ENCODE data around the gene TBC1D22A. TPM values are rescaled to one million over a fixed set of nuclear protein-coding genes. Genes with fewer than 3 reads are reported as not detected.

The TBC1D22A gene
- polyA plus RNA-seq, 1 donor (not counting 4 experiments of a cell fraction or from before 2014, with no cell fraction given): 20.9 TPM

GRCh38 chr22:46813816-46814597 lies 51.6 kb downstream of the TBC1D22A start:
- no peaks in the 10 kb centered on the region for H3K9me1 ChIP-seq (ENCODE audit: control insufficient read depth, extremely low read depth, insufficient read depth, low read length)
- no peaks in the 10 kb centered on the region for H4K20me1 ChIP-seq (ENCODE audit: control insufficient read depth, extremely low read depth, insufficient read depth, low read length)
- peaks cover 33% of the 10 kb centered on the region for H3K79me2 ChIP-seq (ENCODE audit: control insufficient read depth, insufficient read depth, low read length)
- H3K36me3 ChIP-seq (ENCODE audit: control insufficient read depth in 2 of 2, extremely low read depth in 1 of 2, insufficient read depth in 2 of 2, low read length in 2 of 2): peaks cover 0 to 2% of the 10 kb centered on the region in 2 experiments
- H3K9me3 ChIP-seq (ENCODE audit: control insufficient read depth, low read depth, low read length): no peaks in the 10 kb centered on the region
- no peaks in the 10 kb centered on the region for H3K27me3 ChIP-seq (ENCODE audit: control insufficient read depth, extremely low read depth, insufficient read depth, low read length)
- DNase-seq (ENCODE audit: low read depth, low spot score) (no peak), FAIRE-seq (no peak)
- TF ChIP-seq EZH2 (IDR thresholded peaks at IDR 0.05; ENCODE audit: low read length): no peak
- TF ChIP-seq, protein P1, sequence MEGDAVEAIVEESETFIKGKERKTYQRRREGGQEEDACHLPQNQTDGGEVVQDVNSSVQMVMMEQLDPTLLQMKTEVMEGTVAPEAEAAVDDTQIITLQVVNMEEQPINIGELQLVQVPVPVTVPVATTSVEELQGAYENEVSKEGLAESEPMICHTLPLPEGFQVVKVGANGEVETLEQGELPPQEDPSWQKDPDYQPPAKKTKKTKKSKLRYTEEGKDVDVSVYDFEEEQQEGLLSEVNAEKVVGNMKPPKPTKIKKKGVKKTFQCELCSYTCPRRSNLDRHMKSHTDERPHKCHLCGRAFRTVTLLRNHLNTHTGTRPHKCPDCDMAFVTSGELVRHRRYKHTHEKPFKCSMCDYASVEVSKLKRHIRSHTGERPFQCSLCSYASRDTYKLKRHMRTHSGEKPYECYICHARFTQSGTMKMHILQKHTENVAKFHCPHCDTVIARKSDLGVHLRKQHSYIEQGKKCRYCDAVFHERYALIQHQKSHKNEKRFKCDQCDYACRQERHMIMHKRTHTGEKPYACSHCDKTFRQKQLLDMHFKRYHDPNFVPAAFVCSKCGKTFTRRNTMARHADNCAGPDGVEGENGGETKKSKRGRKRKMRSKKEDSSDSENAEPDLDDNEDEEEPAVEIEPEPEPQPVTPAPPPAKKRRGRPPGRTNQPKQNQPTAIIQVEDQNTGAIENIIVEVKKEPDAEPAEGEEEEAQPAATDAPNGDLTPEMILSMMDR (optimal IDR thresholded peaks at IDR 0.05 in 1 of 3, IDR thresholded peaks at IDR 0.05 in 1 of 3, conservative IDR thresholded peaks at IDR 0.05 in 1 of 3; ENCODE audit: extremely low read depth in 1 of 3, insufficient read depth in 2 of 3, low read length in 3 of 3): no peak
- no peak overlapping the region for H3K9ac ChIP-seq (ENCODE audit: control insufficient read depth, extremely low read depth, insufficient read depth, low read length)
- dilution Hi-C loops (cut with MboI; ENCODE audit: extremely low pct_ligation_motif_present, low sequenced_read_pairs): no loop called here
- H2AFZ ChIP-seq (ENCODE audit: control insufficient read depth, low read length): no peak overlapping the region
- H3K4me2 ChIP-seq (ENCODE audit: control insufficient read depth, extremely low read depth, insufficient read depth, low read depth, low read length): no peak overlapping the region
- H3K4me1 ChIP-seq (ENCODE audit: control insufficient read depth, extremely low read depth, insufficient read depth, low read length): peaks cover 13% of the 10 kb centered on the region
- no peak overlapping the region for H3K27ac ChIP-seq (ENCODE audit: control insufficient read depth, insufficient read depth, low read length)
- no peak overlapping the region for H3K4me3 ChIP-seq (ENCODE audit: control insufficient read depth in 2 of 3, extremely low read depth in 1 of 3, insufficient read depth in 2 of 3, low read depth in 1 of 3, low read length in 3 of 3)

GRCh38 chr22:46815132-46815531 lies 52.7 kb downstream of the TBC1D22A start:
- peaks cover 33% of the 10 kb centered on the region for H3K79me2 ChIP-seq (ENCODE audit: control insufficient read depth, insufficient read depth, low read length)
- DNase-seq (ENCODE audit: low read depth, low spot score) (no peak), FAIRE-seq (no peak)
- H3K4me3 ChIP-seq (ENCODE audit: control insufficient read depth in 2 of 3, extremely low read depth in 1 of 3, insufficient read depth in 2 of 3, low read depth in 1 of 3, low read length in 3 of 3): no peak overlapping the region
- no peak overlapping the region for H3K9ac ChIP-seq (ENCODE audit: control insufficient read depth, extremely low read depth, insufficient read depth, low read length)
- no peak overlapping the region for H2AFZ ChIP-seq (ENCODE audit: control insufficient read depth, low read length)
- no peaks in the 10 kb centered on the region for H3K9me1 ChIP-seq (ENCODE audit: control insufficient read depth, extremely low read depth, insufficient read depth, low read length)
- no peak overlapping the region for H3K27ac ChIP-seq (ENCODE audit: control insufficient read depth, insufficient read depth, low read length)
- H3K36me3 ChIP-seq (ENCODE audit: control insufficient read depth in 2 of 2, extremely low read depth in 1 of 2, insufficient read depth in 2 of 2, low read length in 2 of 2): peaks cover 0 to 2% of the 10 kb centered on the region in 2 experiments
- no peaks in the 10 kb centered on the region for H3K9me3 ChIP-seq (ENCODE audit: control insufficient read depth, low read depth, low read length)
- no peak overlapping the region for H3K4me2 ChIP-seq (ENCODE audit: control insufficient read depth, extremely low read depth, insufficient read depth, low read depth, low read length)
- TF ChIP-seq, protein P1 (optimal IDR thresholded peaks at IDR 0.05 in 1 of 3, IDR thresholded peaks at IDR 0.05 in 1 of 3, conservative IDR thresholded peaks at IDR 0.05 in 1 of 3; ENCODE audit: extremely low read depth in 1 of 3, insufficient read depth in 2 of 3, low read length in 3 of 3): no peak
- no peak for TF ChIP-seq EZH2 (IDR thresholded peaks at IDR 0.05; ENCODE audit: low read length)
- dilution Hi-C loops (cut with MboI; ENCODE audit: extremely low pct_ligation_motif_present, low sequenced_read_pairs): no loop called here
- no peaks in the 10 kb centered on the region for H4K20me1 ChIP-seq (ENCODE audit: control insufficient read depth, extremely low read depth, insufficient read depth, low read length)
- H3K4me1 ChIP-seq (ENCODE audit: control insufficient read depth, extremely low read depth, insufficient read depth, low read length): peaks cover 13% of the 10 kb centered on the region
- no peaks in the 10 kb centered on the region for H3K27me3 ChIP-seq (ENCODE audit: control insufficient read depth, extremely low read depth, insufficient read depth, low read length)

Data from keratinocyte (primary cell).